HepG2 (cell line): ENCODE measurements around the gene OSBPL9. TPM values are rescaled to one million over a fixed set of nuclear protein-coding genes. Genes with fewer than 3 reads are reported as not detected.

ENCODE experiments used
- CC2D1A ChIP-seq: sonication (generic); formaldehyde crosslinking; IDR thresholded peaks from 2 replicates; pipeline ENCODE4 v1.8.1; 2023; ENCODE audit warnings: mild to moderate bottlenecking, missing genetic modification reagents
- CENPX ChIP-seq: sonication (generic); formaldehyde crosslinking; IDR thresholded peaks from 2 replicates; pipeline ENCODE4 v1.9.0; 2021; ENCODE audit warnings: mild to moderate bottlenecking, missing genetic modification reagents, moderate library complexity
- MAFF ChIP-seq: IDR thresholded peaks from 2 replicates; pipeline ENCODE4 v1.6.1; 2011; ENCODE audit warnings: low read depth, low read length, improper control_type of control experiment
- MAFG ChIP-seq: sonication (generic); formaldehyde crosslinking; IDR thresholded peaks from 2 replicates; pipeline ENCODE4 v1.5.1; 2020; ENCODE audit warnings: mild to moderate bottlenecking, missing genetic modification reagents
- MED8 ChIP-seq: sonication (generic); formaldehyde crosslinking; IDR thresholded peaks from 2 replicates; pipeline ENCODE4 v1.8.1; 2023; ENCODE audit warnings: mild to moderate bottlenecking, missing genetic modification reagents; ENCODE audit not compliant: insufficient replicate concordance
- MEIS2 ChIP-seq: sonication (generic); formaldehyde crosslinking; IDR thresholded peaks from 2 replicates; pipeline ENCODE4 v1.9.0; 2021; ENCODE audit warnings: mild to moderate bottlenecking, missing genetic modification reagents
- NFYC ChIP-seq: IDR thresholded peaks from 2 replicates; pipeline ENCODE4 v1.6.1; 2016; ENCODE audit warnings: missing genetic modification reagents, missing compliant biosample characterization
- PAF1 ChIP-seq: IDR thresholded peaks from 2 replicates; pipeline ENCODE4 v1.6.1; 2016; ENCODE audit warnings: missing genetic modification reagents, missing compliant biosample characterization
- THAP11 ChIP-seq: IDR thresholded peaks from 2 replicates; pipeline ENCODE4 v1.6.1; 2016; ENCODE audit warnings: missing biosample characterization, missing genetic modification reagents
- ZFP90 ChIP-seq: sonication (generic); formaldehyde crosslinking; IDR thresholded peaks from 2 replicates; pipeline ENCODE4 v1.8.0; 2022; ENCODE audit warnings: missing genetic modification reagents, mild to moderate bottlenecking, inconsistent platforms, borderline replicate concordance
- ZNF224 ChIP-seq: sonication (generic); formaldehyde crosslinking; IDR thresholded peaks from 2 replicates; pipeline ENCODE4 v1.5.0; 2020; ENCODE audit warnings: mild to moderate bottlenecking, missing genetic modification reagents
- ZNF235 ChIP-seq: sonication (generic); formaldehyde crosslinking; IDR thresholded peaks from 2 replicates; pipeline ENCODE4 v1.8.1; 2023; ENCODE audit warnings: mild to moderate bottlenecking, missing genetic modification reagents, borderline replicate concordance
- ZNF44 ChIP-seq: sonication (generic); formaldehyde crosslinking; IDR thresholded peaks from 2 replicates; pipeline ENCODE4 v1.5.1; 2020; ENCODE audit warnings: mild to moderate bottlenecking, missing genetic modification reagents
- ZNF703 ChIP-seq: sonication (generic); formaldehyde crosslinking; IDR thresholded peaks from 2 replicates; pipeline ENCODE4 v1.5.1; 2020; ENCODE audit warnings: missing genetic modification reagents, mild to moderate bottlenecking, moderate library complexity, borderline replicate concordance
- ZNF709 ChIP-seq: sonication (generic); formaldehyde crosslinking; IDR thresholded peaks from 2 replicates; pipeline ENCODE4 v1.5.0; 2020; ENCODE audit warnings: mild to moderate bottlenecking, missing genetic modification reagents
- ZNF780A ChIP-seq: sonication (generic); formaldehyde crosslinking; IDR thresholded peaks from 2 replicates; pipeline ENCODE4 v1.8.0; 2022; ENCODE audit warnings: mild to moderate bottlenecking, missing genetic modification reagents, moderate library complexity
- polyA plus RNA-seq, 8 experiments: library from polyadenylated mRNA; depleted of rRNA in 3 of 8; stranded (reverse) in 7 of 8; unstranded in 1 of 8; fragments of >200 nt; fragmentation: Illumina TruSeq in 4 of 8; extraction: Trizol in 4 of 8; gene quantifications; 2 replicates each; pipeline versions ENCODE4 v1.2.1 to v1.2.3, GENCODE V29; 2011 to 2016; ENCODE audit warnings: low read depth in 4 of 8, missing spikeins in 1 of 8, mixed read lengths in 1 of 8; ENCODE audit not compliant: insufficient read depth in 1 of 8
- total RNA-seq, 5 experiments: library from RNA; depleted of rRNA; stranded (reverse); fragments of >200 nt; fragmentation: Illumina TruSeq; extraction: Trizol; gene quantifications; 2 replicates each; pipeline ENCODE4 v1.2.3, GENCODE V29; 2016; ENCODE audit warnings: low read depth in 1 of 5
- TF ChIP-seq, protein P1 (sequence below): sonication (generic); formaldehyde crosslinking; IDR thresholded peaks from 2 replicates; pipeline ENCODE4 v1.8.0; 2022; ENCODE audit warnings: missing genetic modification reagents, mild to moderate bottlenecking, inconsistent platforms, borderline replicate concordance
- TF ChIP-seq, protein P2 (sequence below): sonication (generic); formaldehyde crosslinking; IDR thresholded peaks from 2 replicates; pipeline ENCODE4 v1.9.0; 2021; ENCODE audit warnings: mild to moderate bottlenecking, missing genetic modification reagents
- TF ChIP-seq, protein P3 (sequence below): sonication (generic); formaldehyde crosslinking; IDR thresholded peaks from 2 replicates; pipeline ENCODE4 v1.5.0; 2020; ENCODE audit warnings: missing genetic modification reagents, mild to moderate bottlenecking, borderline replicate concordance
- TF ChIP-seq, protein P4 (sequence below): sonication (generic); formaldehyde crosslinking; IDR thresholded peaks from 2 replicates; pipeline ENCODE4 v1.5.0; 2020; ENCODE audit warnings: missing genetic modification reagents
- TF ChIP-seq, protein P5 (sequence below): sonication (generic); formaldehyde crosslinking; IDR thresholded peaks from 2 replicates; pipeline ENCODE4 v1.4.0; 2020; ENCODE audit warnings: mild to moderate bottlenecking, missing genetic modification reagents

OSBPL9 gene
- total and polyA plus RNA-seq, 2 of the 13 experiments (the other 11 are each of a cell fraction or from before 2014, with no cell fraction given) = 83.6 to 142 TPM

DNA sequence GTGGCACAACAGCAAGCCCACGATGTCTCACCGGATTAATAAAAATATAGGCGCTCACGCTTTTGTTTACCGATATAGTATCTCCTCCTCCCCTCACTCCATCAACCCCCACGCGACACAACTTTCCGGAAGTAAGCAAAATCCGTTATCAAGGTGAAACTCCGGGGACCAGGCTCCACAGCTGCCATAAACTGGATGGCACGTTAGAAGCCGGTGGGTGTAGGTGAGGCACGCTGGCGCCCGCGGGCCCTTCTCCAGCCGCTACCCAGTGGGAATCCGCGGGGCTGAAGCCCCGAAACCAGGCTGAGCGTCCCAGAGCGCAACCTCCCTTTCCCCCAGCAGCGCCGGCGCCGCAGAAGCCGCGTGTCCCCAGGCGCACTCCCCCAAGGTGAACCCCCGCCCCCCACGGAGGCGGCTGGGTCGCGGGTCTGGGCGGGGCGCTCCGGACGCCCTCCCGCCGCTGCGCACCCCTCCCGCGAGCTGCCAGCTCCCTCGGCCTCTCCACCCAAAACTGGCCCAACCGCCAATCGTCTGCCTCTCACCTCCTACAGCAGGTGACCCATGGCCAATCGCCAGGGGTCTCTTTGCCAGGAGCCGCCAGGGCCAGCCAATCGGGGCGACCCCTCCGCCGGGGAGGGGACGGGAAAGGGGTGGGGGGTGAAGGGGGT is 112.4 kb downstream of the OSBPL9 start (continued):
- TF ChIP-seq, protein P1, sequence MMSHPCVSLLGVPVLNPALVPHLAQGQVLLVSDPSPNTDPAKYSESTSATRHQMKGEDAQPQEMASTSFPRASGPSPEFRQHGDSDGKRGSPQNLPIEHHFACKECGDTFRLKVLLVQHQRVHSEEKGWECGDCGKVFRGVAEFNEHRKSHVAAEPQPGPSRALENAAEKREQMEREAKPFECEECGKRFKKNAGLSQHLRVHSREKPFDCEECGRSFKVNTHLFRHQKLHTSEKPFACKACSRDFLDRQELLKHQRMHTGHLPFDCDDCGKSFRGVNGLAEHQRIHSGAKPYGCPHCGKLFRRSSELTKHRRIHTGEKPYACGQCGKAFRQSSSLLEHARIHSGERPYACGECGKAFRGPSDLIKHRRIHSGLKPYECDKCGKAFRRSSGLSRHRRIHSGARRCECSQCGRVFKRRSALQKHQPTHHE (CRISPR knock-in tag) = no peak; the same call in 1 of the 2 replicates
- TF ChIP-seq NFYC (peak; percentile 92), ZNF709 (peak; percentile 64), ZNF224 (no peak), ZNF235 (CRISPR knock-in tag) (no peak), MED8 (CRISPR knock-in tag) (peak; percentile 55), ZFP90 (peak; percentile 46; the same call in 1 of the 2 replicates), MEIS2 (CRISPR knock-in tag) (0 out of 2 replicates have a peak, but pooled peaks have one; percentile 9), MAFG (CRISPR knock-in tag) (no peak), PAF1 (CRISPR knock-in tag) (no peak), THAP11 (CRISPR knock-in tag) (peak; percentile 60), ZNF780A (CRISPR knock-in tag) (no peak), ZNF44 (CRISPR knock-in tag) (no peak), CC2D1A (CRISPR knock-in tag) (no peak), MAFF (no peak), CENPX (CRISPR knock-in tag) (no peak), ZNF703 (CRISPR knock-in tag) (no peak)
- TF ChIP-seq, protein P2, sequence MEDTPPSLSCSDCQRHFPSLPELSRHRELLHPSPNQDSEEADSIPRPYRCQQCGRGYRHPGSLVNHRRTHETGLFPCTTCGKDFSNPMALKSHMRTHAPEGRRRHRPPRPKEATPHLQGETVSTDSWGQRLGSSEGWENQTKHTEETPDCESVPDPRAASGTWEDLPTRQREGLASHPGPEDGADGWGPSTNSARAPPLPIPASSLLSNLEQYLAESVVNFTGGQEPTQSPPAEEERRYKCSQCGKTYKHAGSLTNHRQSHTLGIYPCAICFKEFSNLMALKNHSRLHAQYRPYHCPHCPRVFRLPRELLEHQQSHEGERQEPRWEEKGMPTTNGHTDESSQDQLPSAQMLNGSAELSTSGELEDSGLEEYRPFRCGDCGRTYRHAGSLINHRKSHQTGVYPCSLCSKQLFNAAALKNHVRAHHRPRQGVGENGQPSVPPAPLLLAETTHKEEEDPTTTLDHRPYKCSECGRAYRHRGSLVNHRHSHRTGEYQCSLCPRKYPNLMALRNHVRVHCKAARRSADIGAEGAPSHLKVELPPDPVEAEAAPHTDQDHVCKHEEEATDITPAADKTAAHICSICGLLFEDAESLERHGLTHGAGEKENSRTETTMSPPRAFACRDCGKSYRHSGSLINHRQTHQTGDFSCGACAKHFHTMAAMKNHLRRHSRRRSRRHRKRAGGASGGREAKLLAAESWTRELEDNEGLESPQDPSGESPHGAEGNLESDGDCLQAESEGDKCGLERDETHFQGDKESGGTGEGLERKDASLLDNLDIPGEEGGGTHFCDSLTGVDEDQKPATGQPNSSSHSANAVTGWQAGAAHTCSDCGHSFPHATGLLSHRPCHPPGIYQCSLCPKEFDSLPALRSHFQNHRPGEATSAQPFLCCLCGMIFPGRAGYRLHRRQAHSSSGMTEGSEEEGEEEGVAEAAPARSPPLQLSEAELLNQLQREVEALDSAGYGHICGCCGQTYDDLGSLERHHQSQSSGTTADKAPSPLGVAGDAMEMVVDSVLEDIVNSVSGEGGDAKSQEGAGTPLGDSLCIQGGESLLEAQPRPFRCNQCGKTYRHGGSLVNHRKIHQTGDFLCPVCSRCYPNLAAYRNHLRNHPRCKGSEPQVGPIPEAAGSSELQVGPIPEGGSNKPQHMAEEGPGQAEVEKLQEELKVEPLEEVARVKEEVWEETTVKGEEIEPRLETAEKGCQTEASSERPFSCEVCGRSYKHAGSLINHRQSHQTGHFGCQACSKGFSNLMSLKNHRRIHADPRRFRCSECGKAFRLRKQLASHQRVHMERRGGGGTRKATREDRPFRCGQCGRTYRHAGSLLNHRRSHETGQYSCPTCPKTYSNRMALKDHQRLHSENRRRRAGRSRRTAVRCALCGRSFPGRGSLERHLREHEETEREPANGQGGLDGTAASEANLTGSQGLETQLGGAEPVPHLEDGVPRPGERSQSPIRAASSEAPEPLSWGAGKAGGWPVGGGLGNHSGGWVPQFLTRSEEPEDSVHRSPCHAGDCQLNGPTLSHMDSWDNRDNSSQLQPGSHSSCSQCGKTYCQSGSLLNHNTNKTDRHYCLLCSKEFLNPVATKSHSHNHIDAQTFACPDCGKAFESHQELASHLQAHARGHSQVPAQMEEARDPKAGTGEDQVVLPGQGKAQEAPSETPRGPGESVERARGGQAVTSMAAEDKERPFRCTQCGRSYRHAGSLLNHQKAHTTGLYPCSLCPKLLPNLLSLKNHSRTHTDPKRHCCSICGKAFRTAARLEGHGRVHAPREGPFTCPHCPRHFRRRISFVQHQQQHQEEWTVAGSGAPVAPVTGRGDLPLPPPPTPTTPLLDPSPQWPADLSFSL (CRISPR knock-in tag) = 0 out of 2 replicates have a peak, but pooled peaks have one; percentile 40
- TF ChIP-seq, protein P3, sequence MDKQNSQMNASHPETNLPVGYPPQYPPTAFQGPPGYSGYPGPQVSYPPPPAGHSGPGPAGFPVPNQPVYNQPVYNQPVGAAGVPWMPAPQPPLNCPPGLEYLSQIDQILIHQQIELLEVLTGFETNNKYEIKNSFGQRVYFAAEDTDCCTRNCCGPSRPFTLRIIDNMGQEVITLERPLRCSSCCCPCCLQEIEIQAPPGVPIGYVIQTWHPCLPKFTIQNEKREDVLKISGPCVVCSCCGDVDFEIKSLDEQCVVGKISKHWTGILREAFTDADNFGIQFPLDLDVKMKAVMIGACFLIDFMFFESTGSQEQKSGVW (CRISPR knock-in tag) = no peak
- TF ChIP-seq, protein P4, sequence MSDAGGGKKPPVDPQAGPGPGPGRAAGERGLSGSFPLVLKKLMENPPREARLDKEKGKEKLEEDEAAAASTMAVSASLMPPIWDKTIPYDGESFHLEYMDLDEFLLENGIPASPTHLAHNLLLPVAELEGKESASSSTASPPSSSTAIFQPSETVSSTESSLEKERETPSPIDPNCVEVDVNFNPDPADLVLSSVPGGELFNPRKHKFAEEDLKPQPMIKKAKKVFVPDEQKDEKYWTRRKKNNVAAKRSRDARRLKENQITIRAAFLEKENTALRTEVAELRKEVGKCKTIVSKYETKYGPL (CRISPR knock-in tag) = no peak
- TF ChIP-seq, protein P5, sequence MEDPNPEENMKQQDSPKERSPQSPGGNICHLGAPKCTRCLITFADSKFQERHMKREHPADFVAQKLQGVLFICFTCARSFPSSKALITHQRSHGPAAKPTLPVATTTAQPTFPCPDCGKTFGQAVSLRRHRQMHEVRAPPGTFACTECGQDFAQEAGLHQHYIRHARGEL (CRISPR knock-in tag) = no peak
